ENCODE measurements around the gene RPL34. TPM values are rescaled to one million over a fixed set of nuclear protein-coding genes. Genes with fewer than 3 reads are reported as not detected.

RPL34 gene
- polyA plus RNA-seq, 3 donors: 1,490 to 2,624 (median 1,519) TPM

- no peaks in the 10 kb centered on the region for H3K79me2 ChIP-seq (ENCODE audit: insufficient read depth, low read length)
- WGBS (ENCODE audit: insufficient coverage): 100% methylated on average over 1 of the region's 1 CpG
- no peaks in the 10 kb centered on the region for H4K20me1 ChIP-seq (ENCODE audit: insufficient read depth, low read length)
- intact Hi-C loops (cut with micrococcal nuclease): no loop called here
- no peaks in the 10 kb centered on the region for H3K27me3 ChIP-seq (ENCODE audit: control insufficient read depth in 2 of 2, insufficient read depth in 2 of 2, low read length in 2 of 2)
- H3K4me1 ChIP-seq (ENCODE audit: control insufficient read depth in 1 of 2, insufficient read depth in 2 of 2, low read length in 2 of 2): no peaks in the 10 kb centered on the region
- Mint-ChIP-seq H3K4me3 (no peak overlapping the region), H3K36me3 (peaks cover 2 to 8% of the 10 kb centered on the region in 2 donors), H3K9me3 (peaks cover 6 to 15% (median 10%) of the 10 kb centered on the region in 7 donors), H3K27ac (no peak overlapping the region), H3K27me3 (ENCODE audit: low read depth in 3 of 3) (peaks cover 0 to 2% (median 1%) of the 10 kb centered on the region in 3 donors), H3K4me1 (peaks cover 4% of the 10 kb centered on the region)
- H3K9me3 ChIP-seq (replicated peaks in 1 of 2; ENCODE audit: control insufficient read depth in 1 of 2, insufficient read depth in 1 of 2, low read length in 2 of 2): peaks cover 0 to 8% of the 10 kb centered on the region in 2 donors
- no peak overlapping the region for H3K4me3 ChIP-seq (replicated peaks in 1 of 3; ENCODE audit: low read depth in 2 of 3, low read length in 3 of 3)
- no peak overlapping the region for H3K27ac ChIP-seq (ENCODE audit: low read depth in 1 of 2, low read length in 2 of 2)
- no peak for TF ChIP-seq CTCF (IDR thresholded peaks at IDR 0.05)
- H3K9ac ChIP-seq (ENCODE audit: insufficient read depth, low read length, poor library complexity, severe bottlenecking): no peak overlapping the region
- no peaks in the 10 kb centered on the region for H3K36me3 ChIP-seq (replicated peaks in 1 of 2; ENCODE audit: control insufficient read depth in 1 of 2, insufficient read depth in 2 of 2, low read length in 2 of 2)
- DNase-seq: no peak
- no peak overlapping the region for H3K4me2 ChIP-seq (replicated peaks; ENCODE audit: extremely low read depth, low read length, poor library complexity, severe bottlenecking)
- no peak overlapping the region for H2AFZ ChIP-seq (ENCODE audit: insufficient read depth, low read depth, low read length, poor library complexity, severe bottlenecking)
Observed at GRCh38 chr4:108596344-108596743, 24.0 kb upstream of the RPL34 start.

GRCh38 chr4:108601106-108601505 lies 19.3 kb upstream of the RPL34 start:
- Histone ChIP-seq H3K4me1 (ENCODE audit: control insufficient read depth in 1 of 2, insufficient read depth in 2 of 2, low read length in 2 of 2) (no peaks in the 10 kb centered on the region), H3K9me3 (replicated peaks in 1 of 2; ENCODE audit: control insufficient read depth in 1 of 2, insufficient read depth in 1 of 2, low read length in 2 of 2) (no peaks in the 10 kb centered on the region), H3K9ac (ENCODE audit: insufficient read depth, low read length, poor library complexity, severe bottlenecking) (no peak overlapping the region), H4K20me1 (ENCODE audit: insufficient read depth, low read length) (no peaks in the 10 kb centered on the region), H3K79me2 (ENCODE audit: insufficient read depth, low read length) (no peaks in the 10 kb centered on the region), H3K36me3 (replicated peaks in 1 of 2; ENCODE audit: control insufficient read depth in 1 of 2, insufficient read depth in 2 of 2, low read length in 2 of 2) (no peaks in the 10 kb centered on the region), H3K4me3 (replicated peaks in 1 of 3; ENCODE audit: low read depth in 2 of 3, low read length in 3 of 3) (no peak overlapping the region), H3K27ac (ENCODE audit: low read depth in 1 of 2, low read length in 2 of 2) (no peak overlapping the region), H3K27me3 (ENCODE audit: control insufficient read depth in 2 of 2, insufficient read depth in 2 of 2, low read length in 2 of 2) (no peaks in the 10 kb centered on the region), H2AFZ (ENCODE audit: insufficient read depth, low read depth, low read length, poor library complexity, severe bottlenecking) (no peak overlapping the region), H3K4me2 (replicated peaks; ENCODE audit: extremely low read depth, low read length, poor library complexity, severe bottlenecking) (no peak overlapping the region)
- TF ChIP-seq CTCF (IDR thresholded peaks at IDR 0.05): no peak
- H3K4me3 Mint-ChIP-seq: no peak overlapping the region
- H3K9me3 Mint-ChIP-seq: peaks cover 0 to 5% (median 1%) of the 10 kb centered on the region in 7 donors
- DNase-seq: no peak
- H3K36me3 Mint-ChIP-seq: peaks cover 0 to under 1% of the 10 kb centered on the region in 2 donors
- peaks cover 0 to 3% (median 0%) of the 10 kb centered on the region in 3 donors for H3K27me3 Mint-ChIP-seq (ENCODE audit: low read depth in 3 of 3)
- 94% methylated on average over 2 of the region's 3 CpGs for WGBS (ENCODE audit: insufficient coverage)
- intact Hi-C loops (cut with micrococcal nuclease): no loop called here
- H3K4me1 Mint-ChIP-seq: peaks cover 4% of the 10 kb centered on the region
- no peak overlapping the region for H3K27ac Mint-ChIP-seq

Measured in CD14-positive monocyte (primary cell).